Lower leg skin (tissue), 4 donors: ENCODE measurements around the gene RELL2. TPM values are rescaled to one million over a fixed set of nuclear protein-coding genes. Genes with fewer than 3 reads are reported as not detected.

Source experiments
- DNase-seq, 2 donors: peaks; one replicate each; pipeline ENCODE4 v3.0.0-alpha.2; 2019; ENCODE audit warnings: low spot score in 2 of 2
- H3K4me3 ChIP-seq: fragments of 200-600 bp; sonication (generic); 2 replicates; pipeline ENCODE4 v1.5.1; 2017; ENCODE audit warnings: mild to moderate bottlenecking, low read depth; ENCODE audit not compliant: poor library complexity, severe bottlenecking
- CTCF ChIP-seq, 3 donors: fragments of 450-650 bp; IDR thresholded peaks; one replicate each; pipeline ENCODE4 v1.5.1; 2016; ENCODE audit warnings: antibody characterized with exemption in 3 of 3, mild to moderate bottlenecking in 3 of 3, moderate library complexity in 2 of 3
- POLR2A ChIP-seq, 2 donors: fragments of 450-650 bp; IDR thresholded peaks; one replicate each; pipeline ENCODE4 v1.6.1; 2016 to 2017; ENCODE audit warnings: antibody characterized with exemption in 2 of 2, mild to moderate bottlenecking in 1 of 2, moderate library complexity in 1 of 2
- WGBS, 2 donors: methylation state at CpG; one replicate each; pipeline ENCODE4 v1.1.5; 2018; 5-methylcytosine and 5-hydroxymethylcytosine counted together
- intact Hi-C: fragments of 100-400 bp; cut with DNase I; formaldehyde crosslinking; loops from one replicate; pipeline ENCODE4 v1.15.0; 2023; ENCODE audit warnings: low total_unique reads
- total RNA-seq, 4 donors: library from RNA; depleted of rRNA; stranded (reverse); fragments of >200 nt; gene quantifications; one replicate each; pipeline ENCODE4 v1.1.0, GENCODE V29; 2016

RELL2 gene
- total RNA-seq, 4 donors from 2014 or later, result 5.9 to 11.4 (median 9.0) TPM

- TF ChIP-seq POLR2A (IDR thresholded peaks at IDR 0.05) (no peak), CTCF (IDR thresholded peaks at IDR 0.05) (no peak)
- 54 to 64% methylated on average over 3 of the region's 3 CpGs for WGBS, 2 donors
- no peak for DNase-seq
- no peak overlapping the region for H3K4me3 ChIP-seq
- intact Hi-C loops, result no loop called here
These were observed 38.1 kb upstream of the RELL2 start for GRCh38 chr5:141598391-141599345.

GRCh38 chr5:141602606-141603005, 34.2 kb upstream of the RELL2 start:
- intact Hi-C loops, result no loop called here
- H3K4me3 ChIP-seq, result no peak overlapping the region
- DNase-seq, result no peak
- TF ChIP-seq POLR2A (IDR thresholded peaks at IDR 0.05), result no peak
- no peak for TF ChIP-seq CTCF (IDR thresholded peaks at IDR 0.05)
- 93 to 94% methylated on average over 1 of the region's 1 CpG for WGBS, 2 donors

- 28 to 34% methylated on average over 6 of the region's 6 CpGs for WGBS, 2 donors
- peak; percentile 89 for DNase-seq
- no peak overlapping the region for H3K4me3 ChIP-seq
- TF ChIP-seq CTCF (IDR thresholded peaks at IDR 0.05) (no peak), POLR2A (IDR thresholded peaks at IDR 0.05) (no peak)
- intact Hi-C loops, result no loop called here
These were observed 32.7 kb upstream of the RELL2 start for GRCh38 chr5:141603923-141604717.

- intact Hi-C loops, result no loop called here
- peak in 1 of 2 donors; percentile 77 for DNase-seq
- WGBS, 2 donors, result 48 to 65% methylated on average over 6 of the region's 6 CpGs
- H3K4me3 ChIP-seq, result no peak overlapping the region
- TF ChIP-seq CTCF (IDR thresholded peaks at IDR 0.05) (no peak), POLR2A (IDR thresholded peaks at IDR 0.05) (no peak)
These were observed 31.1 kb upstream of the RELL2 start for GRCh38 chr5:141605523-141606277.

- TF ChIP-seq POLR2A (IDR thresholded peaks at IDR 0.05) (no peak), CTCF (IDR thresholded peaks at IDR 0.05) (no peak)
- intact Hi-C loops, result no loop called here
These were observed 28.8 kb upstream of the RELL2 start for GRCh38 chr5:141608046-141608445.

More at GRCh38 chr5:141608046-141608445, 28.8 kb upstream of the RELL2 start:
- DNase-seq, result no peak
- WGBS, 2 donors, result 82 to 86% methylated on average over 2 of the region's 2 CpGs
- H3K4me3 ChIP-seq, result no peak overlapping the region
